Mesenchymal stem cell (in vitro differentiated cells and primary cell): ENCODE data around the gene MAPKAPK3.

Source experiments
- DNase-seq: peaks from one replicate; pipeline ENCODE4 v3.0.0-alpha.2; 2013
- H2AFZ ChIP-seq: one replicate; pipeline ENCODE4 v1.6.1; 2013; ENCODE audit warnings: low read depth, mild to moderate bottlenecking, control low read depth, inconsistent platforms, low read length, moderate library complexity
- H2AK5ac ChIP-seq: 2 replicates; pipeline ENCODE4 v1.6.1; 2013; ENCODE audit warnings: low read length, moderate library complexity, mild to moderate bottlenecking, inconsistent platforms; ENCODE audit not compliant: severe bottlenecking
- H2BK120ac ChIP-seq: one replicate; pipeline ENCODE4 v1.6.1; 2013; ENCODE audit warnings: low read depth, mild to moderate bottlenecking, inconsistent platforms, low read length, moderate library complexity
- H2BK12ac ChIP-seq, 2 experiments: one replicate each; pipeline ENCODE4 v1.6.1; 2013; ENCODE audit warnings: inconsistent platforms in 2 of 2, low read length in 2 of 2, mild to moderate bottlenecking in 2 of 2, moderate library complexity in 2 of 2, control low read depth in 1 of 2
- H2BK15ac ChIP-seq: one replicate; pipeline ENCODE4 v1.6.1; 2013; ENCODE audit warnings: mild to moderate bottlenecking, low read depth, inconsistent platforms; ENCODE audit not compliant: poor library complexity, severe bottlenecking
- H2BK5ac ChIP-seq: 2 replicates; pipeline ENCODE4 v1.6.1; 2013; ENCODE audit warnings: low read depth, mild to moderate bottlenecking, low read length, control low read depth, inconsistent platforms; ENCODE audit not compliant: poor library complexity, severe bottlenecking
- H3K14ac ChIP-seq, 2 experiments: one replicate each; pipeline ENCODE4 v1.6.1; 2013; ENCODE audit warnings: inconsistent platforms in 2 of 2, low read length in 2 of 2, control low read depth in 1 of 2, mild to moderate bottlenecking in 1 of 2, moderate library complexity in 1 of 2
- H3K18ac ChIP-seq, 2 experiments: one replicate each; pipeline ENCODE4 v1.6.1; 2013; ENCODE audit warnings: inconsistent platforms in 2 of 2, low read length in 2 of 2, control low read depth in 1 of 2, low read depth in 1 of 2, mild to moderate bottlenecking in 1 of 2
- H3K23ac ChIP-seq, 2 experiments: one replicate each; pipeline ENCODE4 v1.6.1; 2013; ENCODE audit warnings: inconsistent platforms in 2 of 2, low read length in 2 of 2, mild to moderate bottlenecking in 2 of 2, moderate library complexity in 2 of 2, control low read depth in 1 of 2
- H3K27ac ChIP-seq: 2 replicates; pipeline ENCODE4 v1.5.1; 2013; ENCODE audit warnings: mild to moderate bottlenecking, moderate library complexity, low read length, control low read depth, inconsistent platforms; ENCODE audit not compliant: poor library complexity, severe bottlenecking
- H3K27me3 ChIP-seq, 2 experiments: 2 replicates each; pipeline versions ENCODE4 v1.6.1 to v1.7.0; 2013; ENCODE audit warnings: low read length in 2 of 2, mild to moderate bottlenecking in 2 of 2, moderate library complexity in 2 of 2, control low read depth in 1 of 2, inconsistent platforms in 1 of 2; ENCODE audit not compliant: control insufficient read depth in 1 of 2, insufficient read depth in 1 of 2
- H3K36me3 ChIP-seq, 2 experiments: 2 replicates each; pipeline versions ENCODE4 v1.6.1 to v1.7.0; 2013; ENCODE audit warnings: low read length in 2 of 2, control low read depth in 1 of 2, inconsistent platforms in 1 of 2, low read depth in 1 of 2, mild to moderate bottlenecking in 1 of 2; ENCODE audit not compliant: insufficient read depth in 2 of 2, control insufficient read depth in 1 of 2
- H3K4ac ChIP-seq, 2 experiments: one replicate each; pipeline ENCODE4 v1.6.1; 2013; ENCODE audit warnings: inconsistent platforms in 2 of 2, low read length in 2 of 2, mild to moderate bottlenecking in 2 of 2, moderate library complexity in 2 of 2, control low read depth in 1 of 2, low read depth in 1 of 2
- H3K4me1 ChIP-seq: 2 replicates; pipeline ENCODE4 v1.6.1; 2013; ENCODE audit warnings: low read depth, low read length, control low read depth; ENCODE audit not compliant: control insufficient read depth, insufficient read depth
- H3K4me2 ChIP-seq: 2 replicates; pipeline ENCODE4 v1.6.1; 2013; ENCODE audit warnings: low read length, mild to moderate bottlenecking, inconsistent platforms; ENCODE audit not compliant: poor library complexity, severe bottlenecking
- H3K4me3 ChIP-seq, 2 experiments: 2 replicates each; pipeline versions ENCODE4 v1.5.1 to v1.7.0; 2013; ENCODE audit warnings: low read length in 2 of 2, mild to moderate bottlenecking in 2 of 2, control low read depth in 1 of 2, low read depth in 1 of 2; ENCODE audit not compliant: insufficient read depth in 1 of 2
- H3K79me1 ChIP-seq: replicated peaks from 2 replicates; pipeline ENCODE4 v1.6.1; 2013; ENCODE audit warnings: mild to moderate bottlenecking, control low read depth, low read length, inconsistent platforms; ENCODE audit not compliant: poor library complexity, severe bottlenecking
- H3K9ac ChIP-seq: 2 replicates; pipeline ENCODE4 v1.7.0; 2013; ENCODE audit warnings: mild to moderate bottlenecking, low read length, moderate library complexity
- H3K9me3 ChIP-seq: 2 replicates; pipeline ENCODE4 v1.7.0; 2013; ENCODE audit warnings: mild to moderate bottlenecking, low read length; ENCODE audit not compliant: control insufficient read depth
- H4K8ac ChIP-seq: one replicate; pipeline ENCODE4 v1.6.1; 2013; ENCODE audit warnings: inconsistent platforms, mild to moderate bottlenecking, low read length, moderate library complexity
- H4K91ac ChIP-seq: one replicate; pipeline ENCODE4 v1.6.1; 2013; ENCODE audit warnings: mild to moderate bottlenecking, low read length, inconsistent platforms
- WGBS: methylation state at CpG from one replicate; pipeline ENCODE4 v1.1.7; 2013; ENCODE audit warnings: mixed read lengths; 5-methylcytosine and 5-hydroxymethylcytosine counted together

Gene MAPKAPK3

GRCh38 chr3:50656417-50657195 is 39.7 kb downstream of the MAPKAPK3 start:
- no peak overlapping the region for H3K18ac ChIP-seq
- no peak overlapping the region for H3K4me2 ChIP-seq
- H3K4me3 ChIP-seq, result no peak overlapping the region
- no peak overlapping the region for H3K23ac ChIP-seq
- no peak overlapping the region for H3K4ac ChIP-seq
- H2BK12ac ChIP-seq, result no peak overlapping the region
- peaks cover 0 to 30% of the 10 kb centered on the region in 2 experiments for H3K27me3 ChIP-seq
- H2AK5ac ChIP-seq, result no peak overlapping the region
- no peak overlapping the region for H2AFZ ChIP-seq
- no peak overlapping the region for H2BK15ac ChIP-seq
- no peaks in the 10 kb centered on the region for H3K79me1 ChIP-seq
- no peaks in the 10 kb centered on the region for H3K36me3 ChIP-seq
- H4K8ac ChIP-seq, result no peak overlapping the region
- no peaks in the 10 kb centered on the region for H3K9me3 ChIP-seq
- H2BK120ac ChIP-seq, result no peak overlapping the region
- H2BK5ac ChIP-seq, result no peak overlapping the region
- no peak overlapping the region for H3K27ac ChIP-seq
- H4K91ac ChIP-seq, result no peak overlapping the region
- no peak for DNase-seq
- whole genome bisulfite sequencing, result 65% methylated on average over 7 of the region's 8 CpGs
- H3K9ac ChIP-seq, result no peak overlapping the region
- H3K4me1 ChIP-seq, result peaks cover 3% of the 10 kb centered on the region
- no peak overlapping the region for H3K14ac ChIP-seq

- Histone ChIP-seq H4K91ac (no peak overlapping the region), H2AFZ (no peak overlapping the region), H2BK12ac (no peak overlapping the region), H2BK5ac (no peak overlapping the region), H3K23ac (no peak overlapping the region), H3K4me3 (no peak overlapping the region), H3K18ac (no peak overlapping the region), H3K9ac (no peak overlapping the region), H3K4me2 (no peak overlapping the region), H3K27me3 (peaks cover 0 to 30% of the 10 kb centered on the region in 2 experiments), H3K9me3 (no peaks in the 10 kb centered on the region), H3K14ac (no peak overlapping the region), H2AK5ac (no peak overlapping the region), H3K4ac (no peak overlapping the region), H2BK15ac (no peak overlapping the region), H4K8ac (no peak overlapping the region), H3K27ac (no peak overlapping the region), H3K4me1 (no peaks in the 10 kb centered on the region), H3K36me3 (no peaks in the 10 kb centered on the region), H2BK120ac (no peak overlapping the region), H3K79me1 (no peaks in the 10 kb centered on the region)
- DNase-seq, result no peak
- 91% methylated on average over 5 of the region's 5 CpGs for WGBS
Observed at GRCh38 chr3:50657407-50657806, 40.5 kb downstream of the MAPKAPK3 start.

GRCh38 chr3:50657816-50658215 is 40.9 kb downstream of the MAPKAPK3 start:
- H3K9me3 ChIP-seq, result no peaks in the 10 kb centered on the region
- H2AK5ac ChIP-seq, result no peak overlapping the region
- no peaks in the 10 kb centered on the region for H3K36me3 ChIP-seq
- no peak overlapping the region for H2BK5ac ChIP-seq
- H3K4me3 ChIP-seq, result no peak overlapping the region
- no peaks in the 10 kb centered on the region for H3K4me1 ChIP-seq
- H3K4ac ChIP-seq, result no peak overlapping the region
- H3K4me2 ChIP-seq, result no peak overlapping the region
- 97% methylated on average over 2 of the region's 3 CpGs for WGBS
- H3K27ac ChIP-seq, result no peak overlapping the region
- no peak overlapping the region for H2AFZ ChIP-seq
- DNase-seq, result no peak
- H3K79me1 ChIP-seq, result no peaks in the 10 kb centered on the region
- no peak overlapping the region for H3K18ac ChIP-seq
- no peak overlapping the region for H3K23ac ChIP-seq
- no peak overlapping the region for H2BK15ac ChIP-seq
- no peak overlapping the region for H2BK12ac ChIP-seq
- H3K14ac ChIP-seq, result no peak overlapping the region
- no peak overlapping the region for H2BK120ac ChIP-seq
- H3K27me3 ChIP-seq, result peaks cover 0 to 30% of the 10 kb centered on the region in 2 experiments
- H3K9ac ChIP-seq, result no peak overlapping the region
- no peak overlapping the region for H4K8ac ChIP-seq
- H4K91ac ChIP-seq, result no peak overlapping the region

- Histone ChIP-seq H3K36me3 (no peaks in the 10 kb centered on the region), H3K9ac (no peak overlapping the region)
Observed at GRCh38 chr3:50658416-50658815, 41.5 kb downstream of the MAPKAPK3 start.

More at GRCh38 chr3:50658416-50658815, 41.5 kb downstream of the MAPKAPK3 start:
- Histone ChIP-seq H3K27ac (no peak overlapping the region), H4K8ac (no peak overlapping the region), H3K79me1 (no peaks in the 10 kb centered on the region), H2BK120ac (no peak overlapping the region), H2BK5ac (no peak overlapping the region), H3K4ac (no peak overlapping the region), H3K4me2 (no peak overlapping the region), H2BK12ac (no peak overlapping the region), H3K4me3 (no peak overlapping the region), H3K14ac (no peak overlapping the region), H2AFZ (no peak overlapping the region), H3K23ac (no peak overlapping the region), H3K9me3 (no peaks in the 10 kb centered on the region), H3K4me1 (no peaks in the 10 kb centered on the region), H2BK15ac (no peak overlapping the region), H3K18ac (no peak overlapping the region), H4K91ac (no peak overlapping the region), H2AK5ac (no peak overlapping the region), H3K27me3 (peaks cover 0 to 26% of the 10 kb centered on the region in 2 experiments)
- no peak for DNase-seq
- WGBS, result 87% methylated on average over 6 of the region's 6 CpGs
